Measurements from ENCODE around the gene COL6A3. TPM values are rescaled to one million over a fixed set of nuclear protein-coding genes. Genes with fewer than 3 reads are reported as not detected.
"Not testable (repeated sequence)": the region's sequence is repeated elsewhere in the genome, so short reads cannot be mapped to it uniquely, and the experiment has no call there.

The COL6A3 gene
- total RNA-seq, 1 donor from 2014 or later: 124 TPM

DNA sequence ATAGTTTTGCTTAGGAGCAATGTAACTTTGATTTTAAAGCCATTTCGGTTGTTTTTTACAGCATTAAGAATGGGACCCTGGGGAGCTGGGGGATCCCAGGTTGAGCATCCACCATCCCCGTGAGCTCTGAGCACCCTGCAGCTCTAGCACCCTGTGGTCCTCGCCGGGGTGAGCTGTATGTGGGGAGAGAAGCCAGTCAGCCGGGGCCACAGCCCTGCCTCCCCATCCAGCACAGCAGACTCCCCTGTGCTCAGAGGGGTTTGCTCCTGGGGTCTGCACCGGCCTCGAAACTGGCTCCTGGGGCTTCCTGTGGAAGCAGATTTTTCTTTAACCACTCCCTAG, 1.3 kb downstream of the COL6A3 start:
- Histone ChIP-seq H3K4me3 (ENCODE audit: low read depth, low read length) (peak overlapping the region; percentile 31), H3K27me3 (ENCODE audit: control insufficient read depth, insufficient read depth, low read length) (peaks cover 8% of the 10 kb centered on the region), H3K36me3 (ENCODE audit: control insufficient read depth, insufficient read depth, low read length) (no peaks in the 10 kb centered on the region)
- DNase-seq (ENCODE audit: low read depth): no peak
- TF ChIP-seq, protein P1, sequence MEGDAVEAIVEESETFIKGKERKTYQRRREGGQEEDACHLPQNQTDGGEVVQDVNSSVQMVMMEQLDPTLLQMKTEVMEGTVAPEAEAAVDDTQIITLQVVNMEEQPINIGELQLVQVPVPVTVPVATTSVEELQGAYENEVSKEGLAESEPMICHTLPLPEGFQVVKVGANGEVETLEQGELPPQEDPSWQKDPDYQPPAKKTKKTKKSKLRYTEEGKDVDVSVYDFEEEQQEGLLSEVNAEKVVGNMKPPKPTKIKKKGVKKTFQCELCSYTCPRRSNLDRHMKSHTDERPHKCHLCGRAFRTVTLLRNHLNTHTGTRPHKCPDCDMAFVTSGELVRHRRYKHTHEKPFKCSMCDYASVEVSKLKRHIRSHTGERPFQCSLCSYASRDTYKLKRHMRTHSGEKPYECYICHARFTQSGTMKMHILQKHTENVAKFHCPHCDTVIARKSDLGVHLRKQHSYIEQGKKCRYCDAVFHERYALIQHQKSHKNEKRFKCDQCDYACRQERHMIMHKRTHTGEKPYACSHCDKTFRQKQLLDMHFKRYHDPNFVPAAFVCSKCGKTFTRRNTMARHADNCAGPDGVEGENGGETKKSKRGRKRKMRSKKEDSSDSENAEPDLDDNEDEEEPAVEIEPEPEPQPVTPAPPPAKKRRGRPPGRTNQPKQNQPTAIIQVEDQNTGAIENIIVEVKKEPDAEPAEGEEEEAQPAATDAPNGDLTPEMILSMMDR (IDR thresholded peaks at IDR 0.05; ENCODE audit: insufficient read depth, low read length, poor library complexity, severe bottlenecking): no peak

DNA sequence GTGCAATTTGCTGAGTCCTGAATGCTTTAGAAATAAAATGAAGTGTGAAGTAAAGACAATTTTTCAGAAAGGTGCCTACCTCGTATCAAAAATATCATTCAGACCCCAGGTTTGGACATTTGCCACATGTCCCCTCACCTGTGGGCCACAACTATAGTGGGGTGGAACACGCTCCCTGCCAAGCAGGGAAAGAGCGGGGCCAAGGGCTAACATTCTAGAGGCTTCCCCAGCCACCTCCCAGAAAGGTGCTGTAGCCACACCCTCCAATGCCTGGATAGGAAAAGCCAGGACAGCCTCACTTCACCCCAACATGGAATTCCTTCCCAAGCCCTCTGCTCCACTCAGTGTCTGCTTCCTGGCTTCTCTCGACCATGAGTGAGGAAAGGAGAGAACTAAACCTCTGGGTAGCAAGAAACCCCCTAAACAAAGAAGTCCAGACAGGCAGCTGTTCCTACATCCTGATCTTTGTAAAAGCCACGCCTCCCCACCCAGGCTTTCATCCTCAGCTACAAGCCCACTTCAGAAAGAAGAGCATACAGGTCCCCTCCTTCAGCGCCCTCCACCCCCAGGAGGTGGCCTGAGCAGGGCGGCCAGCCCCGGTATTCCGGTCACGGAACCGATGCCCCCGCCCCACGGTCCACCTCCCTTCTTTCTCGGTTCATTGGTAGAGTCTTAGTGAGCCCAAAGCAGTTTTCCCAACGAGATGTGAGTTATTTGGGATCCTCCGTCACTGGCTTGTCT, 2.1 kb downstream of the COL6A3 start:
- H3K27me3 ChIP-seq (ENCODE audit: control insufficient read depth, insufficient read depth, low read length): peaks cover 8% of the 10 kb centered on the region
- TF ChIP-seq, protein P1 (IDR thresholded peaks at IDR 0.05; ENCODE audit: insufficient read depth, low read length, poor library complexity, severe bottlenecking): no peak
- no peak for DNase-seq (ENCODE audit: low read depth)
- peak overlapping the region; percentile 31 for H3K4me3 ChIP-seq (ENCODE audit: low read depth, low read length)
- H3K36me3 ChIP-seq (ENCODE audit: control insufficient read depth, insufficient read depth, low read length): no peaks in the 10 kb centered on the region

DNA sequence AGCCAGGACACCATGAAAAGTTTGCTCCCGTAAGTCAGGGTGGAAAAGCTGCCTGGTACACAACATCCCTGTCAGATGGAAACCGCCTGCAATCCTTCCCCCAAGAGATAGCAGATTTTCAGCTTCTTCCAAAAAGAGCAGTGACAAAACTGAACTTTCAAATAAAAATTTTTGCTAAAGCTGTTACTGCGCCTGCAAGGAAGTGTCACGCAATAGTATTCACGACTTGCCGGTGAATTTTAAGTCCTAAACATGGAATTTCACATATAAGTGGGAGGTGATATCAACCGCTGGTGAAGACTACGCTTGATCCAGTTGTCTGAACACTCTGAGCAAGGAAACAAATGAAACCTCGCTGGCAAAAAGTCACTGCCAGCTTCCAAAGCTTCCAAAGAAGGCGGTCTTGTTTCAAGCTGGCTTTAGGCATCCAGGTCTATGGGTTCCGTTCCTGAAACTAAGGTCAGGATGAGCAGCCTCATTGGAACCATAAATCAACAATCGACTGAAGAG, 2.8 kb downstream of the COL6A3 start:
- peaks cover 8% of the 10 kb centered on the region for H3K27me3 ChIP-seq (ENCODE audit: control insufficient read depth, insufficient read depth, low read length)
- TF ChIP-seq, protein P1 (IDR thresholded peaks at IDR 0.05; ENCODE audit: insufficient read depth, low read length, poor library complexity, severe bottlenecking): no peak
- peak overlapping the region; percentile 9 for H3K4me3 ChIP-seq (ENCODE audit: low read depth, low read length)
- no peaks in the 10 kb centered on the region for H3K36me3 ChIP-seq (ENCODE audit: control insufficient read depth, insufficient read depth, low read length)
- DNase-seq (ENCODE audit: low read depth): no peak

DNA sequence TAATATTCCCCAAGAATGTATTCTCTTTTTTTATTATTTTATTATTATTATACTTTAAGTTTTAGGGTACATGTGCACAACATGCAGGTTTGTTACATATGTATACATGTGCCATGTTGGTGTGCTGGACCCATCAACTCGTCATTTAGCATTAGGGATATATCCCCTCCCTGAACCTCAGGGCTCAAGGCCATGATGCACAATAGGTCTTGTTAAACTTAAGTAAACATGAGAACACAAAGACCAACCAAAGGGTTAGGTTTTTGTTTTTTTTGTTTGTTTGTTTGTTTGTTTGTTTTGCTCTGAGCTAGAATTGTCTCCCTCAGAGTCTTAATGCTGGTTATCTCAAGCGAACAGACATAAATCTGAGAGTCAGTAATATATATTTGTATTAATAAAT, 4.7 kb downstream of the COL6A3 start:
- not testable (repeated sequence) for H3K4me3 ChIP-seq (ENCODE audit: low read depth, low read length); DNase-seq (ENCODE audit: low read depth); H3K36me3 ChIP-seq (ENCODE audit: control insufficient read depth, insufficient read depth, low read length); H3K27me3 ChIP-seq (ENCODE audit: control insufficient read depth, insufficient read depth, low read length)

DNA sequence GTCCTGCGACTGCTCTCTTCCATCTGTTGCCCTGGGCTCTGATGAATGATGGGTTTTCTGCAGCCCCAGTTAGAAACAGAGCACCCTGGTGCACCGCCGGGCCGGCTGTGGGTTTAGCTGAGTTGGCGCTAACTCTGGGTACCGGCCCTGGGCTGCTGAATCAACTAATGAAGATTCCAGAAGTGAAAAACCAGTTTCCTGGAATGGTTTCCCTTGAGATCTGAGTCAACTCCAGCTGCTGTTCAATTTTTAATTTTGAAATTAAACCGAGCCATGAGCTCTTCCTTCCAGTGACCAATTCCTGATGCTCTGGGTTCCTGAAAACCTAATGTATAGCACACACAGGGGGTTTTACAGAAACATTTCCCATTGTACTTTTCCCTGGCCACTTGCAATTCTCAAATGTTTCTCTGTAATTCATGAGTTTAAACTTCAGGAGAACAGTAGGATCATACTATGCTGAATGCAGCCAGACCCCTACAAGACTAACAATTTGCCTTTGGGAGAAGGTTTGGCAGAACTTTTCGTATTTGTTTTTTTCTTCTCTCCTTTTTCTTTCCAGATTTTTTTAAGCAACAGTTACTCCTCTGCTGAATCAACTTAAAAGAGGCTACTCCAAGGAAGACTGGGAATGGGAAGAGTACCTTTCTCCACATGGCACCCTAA, 5.5 kb downstream of the COL6A3 start:
- Histone ChIP-seq H3K27me3 (ENCODE audit: control insufficient read depth, insufficient read depth, low read length) (peaks cover 4% of the 10 kb centered on the region), H3K4me3 (ENCODE audit: low read depth, low read length) (no peak overlapping the region), H3K36me3 (ENCODE audit: control insufficient read depth, insufficient read depth, low read length) (no peaks in the 10 kb centered on the region)
- DNase-seq (ENCODE audit: low read depth): no peak
- TF ChIP-seq, protein P1 (IDR thresholded peaks at IDR 0.05; ENCODE audit: insufficient read depth, low read length, poor library complexity, severe bottlenecking): no peak

DNA sequence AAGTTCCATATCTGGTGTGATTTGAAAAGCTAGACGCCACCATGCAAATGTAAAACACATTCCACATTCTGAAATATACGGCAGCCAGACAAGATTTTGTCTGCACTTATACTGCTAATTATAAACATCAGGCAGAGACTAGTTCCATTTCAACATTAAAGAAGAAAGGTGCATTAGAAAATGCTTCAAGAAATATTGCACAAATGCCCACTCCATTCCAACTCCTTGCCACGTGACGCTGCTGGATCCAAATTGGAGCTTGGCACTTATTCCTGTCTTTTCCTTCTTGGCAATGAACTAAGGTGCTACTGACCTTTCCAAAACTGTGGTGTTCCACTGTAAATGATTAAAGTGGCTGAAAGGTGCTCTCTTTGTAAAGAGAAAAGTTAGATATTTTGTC, 6.3 kb downstream of the COL6A3 start:
- TF ChIP-seq, protein P1 (IDR thresholded peaks at IDR 0.05; ENCODE audit: insufficient read depth, low read length, poor library complexity, severe bottlenecking): no peak
- DNase-seq (ENCODE audit: low read depth): no peak
- no peaks in the 10 kb centered on the region for H3K36me3 ChIP-seq (ENCODE audit: control insufficient read depth, insufficient read depth, low read length)
- no peak overlapping the region for H3K4me3 ChIP-seq (ENCODE audit: low read depth, low read length)
- peaks cover 4% of the 10 kb centered on the region for H3K27me3 ChIP-seq (ENCODE audit: control insufficient read depth, insufficient read depth, low read length)
